ENCODE results near the gene SLC23A2. TPM values are rescaled to one million over a fixed set of nuclear protein-coding genes. Genes with fewer than 3 reads are reported as not detected.
"Not testable (repeated sequence)": the region's sequence is repeated elsewhere in the genome, so short reads cannot be mapped to it uniquely, and the experiment has no call there.

The SLC23A2 gene
- total RNA-seq, 2 experiments from 2014 or later, result 14.3 to 25.7 TPM

DNA sequence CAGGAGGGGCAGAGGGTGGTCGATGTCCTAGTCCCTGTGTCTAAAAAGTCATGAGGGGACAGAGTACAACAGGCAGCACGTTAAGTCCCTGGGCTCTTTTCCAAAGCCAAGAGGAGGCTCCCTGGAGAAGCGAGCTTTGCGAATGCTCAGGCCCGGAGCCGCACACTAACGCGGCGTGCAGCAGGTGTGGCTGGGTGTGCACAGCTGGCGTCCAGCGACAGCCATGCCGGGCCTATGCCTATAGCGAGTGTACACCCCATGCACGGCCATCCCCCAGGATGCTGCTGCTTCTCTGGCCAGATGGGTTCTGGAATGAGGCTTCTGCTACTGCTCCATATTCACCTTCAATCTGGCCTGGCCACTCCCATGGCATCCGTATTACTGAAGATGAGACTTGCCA is 148.3 kb downstream of the SLC23A2 start:
- no peaks in the 10 kb centered on the region for H3K9me2 ChIP-seq (ENCODE audit: insufficient read depth, low read length)
- no peak overlapping the region for H3K4me3 ChIP-seq (ENCODE audit: low read depth, low read length, poor library complexity, severe bottlenecking)
- BruUV-seq (replicated peaks), result no TSS peak
- H3K4me2 ChIP-seq (ENCODE audit: low read length), result no peak overlapping the region
- no peak for DNase-seq (ENCODE audit: low spot score)
- TF ChIP-seq, protein P1, sequence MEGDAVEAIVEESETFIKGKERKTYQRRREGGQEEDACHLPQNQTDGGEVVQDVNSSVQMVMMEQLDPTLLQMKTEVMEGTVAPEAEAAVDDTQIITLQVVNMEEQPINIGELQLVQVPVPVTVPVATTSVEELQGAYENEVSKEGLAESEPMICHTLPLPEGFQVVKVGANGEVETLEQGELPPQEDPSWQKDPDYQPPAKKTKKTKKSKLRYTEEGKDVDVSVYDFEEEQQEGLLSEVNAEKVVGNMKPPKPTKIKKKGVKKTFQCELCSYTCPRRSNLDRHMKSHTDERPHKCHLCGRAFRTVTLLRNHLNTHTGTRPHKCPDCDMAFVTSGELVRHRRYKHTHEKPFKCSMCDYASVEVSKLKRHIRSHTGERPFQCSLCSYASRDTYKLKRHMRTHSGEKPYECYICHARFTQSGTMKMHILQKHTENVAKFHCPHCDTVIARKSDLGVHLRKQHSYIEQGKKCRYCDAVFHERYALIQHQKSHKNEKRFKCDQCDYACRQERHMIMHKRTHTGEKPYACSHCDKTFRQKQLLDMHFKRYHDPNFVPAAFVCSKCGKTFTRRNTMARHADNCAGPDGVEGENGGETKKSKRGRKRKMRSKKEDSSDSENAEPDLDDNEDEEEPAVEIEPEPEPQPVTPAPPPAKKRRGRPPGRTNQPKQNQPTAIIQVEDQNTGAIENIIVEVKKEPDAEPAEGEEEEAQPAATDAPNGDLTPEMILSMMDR (conservative IDR thresholded peaks at IDR 0.05; ENCODE audit: low read length), result no peak
- TF ChIP-seq EZH2phosphoT487 (IDR thresholded peaks at IDR 0.05; ENCODE audit: borderline replicate concordance, low read depth, low read length), result no peak
- peaks cover 24% of the 10 kb centered on the region for H3K36me3 ChIP-seq (ENCODE audit: insufficient read depth, low read length)
- no peaks in the 10 kb centered on the region for H3K79me2 ChIP-seq (ENCODE audit: insufficient read depth, low read depth, low read length)
- POLR2A ChIA-PET, result no interaction called here
- no peaks in the 10 kb centered on the region for H3K4me1 ChIP-seq (ENCODE audit: insufficient read depth, low read length, poor library complexity, severe bottlenecking)
- H3K27ac ChIP-seq (ENCODE audit: low read depth, low read length, poor library complexity, severe bottlenecking), result no peak overlapping the region
- H2AFZ ChIP-seq (ENCODE audit: low read length), result no peak overlapping the region
- intact Hi-C loops (cut with micrococcal nuclease; ENCODE audit: unreplicated experiment), result no loop called here
- no peaks in the 10 kb centered on the region for H4K20me1 ChIP-seq (ENCODE audit: insufficient read depth, low read length)
- CTCF ChIA-PET (ENCODE audit: unreplicated experiment), result no interaction called here
- no peaks in the 10 kb centered on the region for H3K9me3 ChIP-seq (ENCODE audit: low read length)

DNA sequence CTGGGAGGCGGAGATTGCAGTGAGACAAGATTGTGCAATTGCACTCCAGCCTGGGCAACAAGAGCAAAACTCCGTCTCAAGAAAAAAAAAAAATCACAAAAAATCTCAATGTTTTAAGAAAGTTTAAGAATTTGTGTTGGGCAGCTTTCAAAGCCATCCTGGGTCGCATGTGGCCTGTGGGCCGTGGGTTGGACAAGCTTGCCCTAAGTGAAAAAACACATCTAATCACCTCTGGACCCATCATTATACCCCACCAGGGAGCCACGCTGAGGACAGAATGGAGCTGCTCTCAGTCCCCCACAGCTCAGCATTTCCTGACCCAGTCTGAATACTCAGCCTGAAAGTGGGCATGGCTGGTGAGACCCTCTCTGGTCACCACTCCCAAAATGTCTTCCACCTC is 150.3 kb downstream of the SLC23A2 start:
- no TSS peak for BruUV-seq (replicated peaks)
- no peak overlapping the region for H3K27ac ChIP-seq (ENCODE audit: low read depth, low read length, poor library complexity, severe bottlenecking)
- no peak overlapping the region for H3K4me2 ChIP-seq (ENCODE audit: low read length)
- H2AFZ ChIP-seq (ENCODE audit: low read length), result no peak overlapping the region
- intact Hi-C loops (cut with micrococcal nuclease; ENCODE audit: unreplicated experiment), result no loop called here
- ChIA-PET POLR2A (no interaction called here), CTCF (ENCODE audit: unreplicated experiment) (no interaction called here)
- H4K20me1 ChIP-seq (ENCODE audit: insufficient read depth, low read length), result no peaks in the 10 kb centered on the region
- H3K9me3 ChIP-seq (ENCODE audit: low read length), result no peaks in the 10 kb centered on the region
- no peaks in the 10 kb centered on the region for H3K9me2 ChIP-seq (ENCODE audit: insufficient read depth, low read length)
- no peaks in the 10 kb centered on the region for H3K79me2 ChIP-seq (ENCODE audit: insufficient read depth, low read depth, low read length)
- H3K4me3 ChIP-seq (ENCODE audit: low read depth, low read length, poor library complexity, severe bottlenecking), result no peak overlapping the region
- no peaks in the 10 kb centered on the region for H3K4me1 ChIP-seq (ENCODE audit: insufficient read depth, low read length, poor library complexity, severe bottlenecking)
- peaks cover 15% of the 10 kb centered on the region; the same call in 1 of the 2 replicates for H3K36me3 ChIP-seq (ENCODE audit: insufficient read depth, low read length)
- TF ChIP-seq, protein P1 (conservative IDR thresholded peaks at IDR 0.05; ENCODE audit: low read length), result no peak
- TF ChIP-seq EZH2phosphoT487 (IDR thresholded peaks at IDR 0.05; ENCODE audit: borderline replicate concordance, low read depth, low read length), result no peak
- DNase-seq (ENCODE audit: low spot score), result no peak

DNA sequence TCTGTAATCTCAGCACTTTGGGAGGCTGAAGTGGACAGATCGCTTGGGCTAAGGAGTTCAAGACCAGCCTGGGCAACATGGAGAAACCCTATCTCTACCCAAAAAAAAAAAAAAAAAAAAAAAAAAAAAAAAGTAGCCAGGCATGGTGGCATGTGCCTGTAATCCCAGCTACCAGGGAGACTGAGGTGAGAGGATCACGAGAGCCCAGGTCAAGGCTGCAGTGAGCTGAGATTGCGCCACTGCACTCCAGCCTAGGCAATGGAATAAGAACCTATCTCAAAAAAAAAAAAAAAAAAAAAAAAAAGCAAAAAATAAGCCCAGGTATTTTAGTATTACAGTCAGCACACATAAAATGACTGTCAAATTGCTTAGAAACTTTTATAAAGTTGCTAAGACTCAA is 152.5 kb downstream of the SLC23A2 start:
- H3K9me3 ChIP-seq (ENCODE audit: low read length); CTCF ChIA-PET (ENCODE audit: unreplicated experiment); H3K4me3 ChIP-seq (ENCODE audit: low read depth, low read length, poor library complexity, severe bottlenecking); H3K79me2 ChIP-seq (ENCODE audit: insufficient read depth, low read depth, low read length); H3K4me1 ChIP-seq (ENCODE audit: insufficient read depth, low read length, poor library complexity, severe bottlenecking); intact Hi-C loops (cut with micrococcal nuclease; ENCODE audit: unreplicated experiment); H3K9me2 ChIP-seq (ENCODE audit: insufficient read depth, low read length); H2AFZ ChIP-seq (ENCODE audit: low read length); BruUV-seq (replicated peaks); DNase-seq (ENCODE audit: low spot score); H4K20me1 ChIP-seq (ENCODE audit: insufficient read depth, low read length); H3K36me3 ChIP-seq (ENCODE audit: insufficient read depth, low read length); H3K4me2 ChIP-seq (ENCODE audit: low read length); H3K27ac ChIP-seq (ENCODE audit: low read depth, low read length, poor library complexity, severe bottlenecking): not testable (repeated sequence)
- POLR2A ChIA-PET, result interaction anchor here (1.6 kb wide), 1 partner anchor 108 kb away, joined by 3 read pairs; no protein-coding TSS in a partner anchor
